LNCaP clone FGC (cell line): ENCODE data around the gene HSD3B7.

ENCODE experiments used
- DNase-seq: peaks from one replicate; pipeline ENCODE4 v3.0.0-alpha.2; 2011; ENCODE audit warnings: low read depth
- H3K4me3 ChIP-seq: 2 replicates; pipeline ENCODE4 v1.5.1; 2011; ENCODE audit warnings: mild to moderate bottlenecking, low read depth, low read length, control low read depth
- CTCF ChIP-seq: IDR thresholded peaks from 2 replicates; pipeline ENCODE4 v1.5.1; 2012; ENCODE audit warnings: mild to moderate bottlenecking; ENCODE audit not compliant: control insufficient read depth, insufficient read depth; ENCODE audit errors: extremely low read depth

Gene HSD3B7

GRCh38 chr16:31020536-31020935 lies 35.5 kb downstream of the HSD3B7 start:
- H3K4me3 ChIP-seq, result no peak overlapping the region
- no peak for DNase-seq
- TF ChIP-seq CTCF, result no peak

GRCh38 chr16:31022544-31023251 lies 37.7 kb downstream of the HSD3B7 start:
- no peak for TF ChIP-seq CTCF
- no peak for DNase-seq
- no peak overlapping the region for H3K4me3 ChIP-seq

GRCh38 chr16:31023252-31023602 lies 38.2 kb downstream of the HSD3B7 start:
- no peak for TF ChIP-seq CTCF
- no peak for DNase-seq
- H3K4me3 ChIP-seq, result no peak overlapping the region

GRCh38 chr16:31023627-31024226 lies 38.7 kb downstream of the HSD3B7 start:
- no peak for DNase-seq
- H3K4me3 ChIP-seq, result no peak overlapping the region
- TF ChIP-seq CTCF, result no peak

- no peak for TF ChIP-seq CTCF
- no peak for DNase-seq
- H3K4me3 ChIP-seq, result no peak overlapping the region
These were observed 40.3 kb downstream of the HSD3B7 start for GRCh38 chr16:31025339-31025738.

GRCh38 chr16:31029272-31029671 lies 44.3 kb downstream of the HSD3B7 start:
- TF ChIP-seq CTCF, result no peak
- no peak overlapping the region for H3K4me3 ChIP-seq
- no peak for DNase-seq

- H3K4me3 ChIP-seq, result no peak overlapping the region
- TF ChIP-seq CTCF, result no peak
- no peak for DNase-seq
These were observed 46.3 kb downstream of the HSD3B7 start for GRCh38 chr16:31031276-31031675.
